Erythroblast (primary cell): ENCODE measurements around the gene COPS3.

ENCODE experiments used
- GATA1 ChIP-seq: IDR thresholded peaks from 2 replicates; pipeline ENCODE4 v1.6.1; 2011; ENCODE audit warnings: low read depth, mild to moderate bottlenecking, control low read depth, low read length, moderate library complexity
- POLR2A ChIP-seq: IDR thresholded peaks from 2 replicates; pipeline ENCODE4 v1.6.1; 2011; ENCODE audit warnings: mild to moderate bottlenecking, low read length

GRCh38 chr17:17289701-17290100, 8.7 kb upstream of the COPS3 start:
- TF ChIP-seq POLR2A = no peak
- TF ChIP-seq GATA1 = no peak
